GM21737 (cell line): ENCODE measurements around the gene TOR1A.

Experiments
- ATAC-seq: cut with Tn5 transposase; IDR thresholded peaks from one replicate; pipeline ENCODE4 v1.9.1; 2021; ENCODE audit warnings: mild to moderate bottlenecking, moderate library complexity; ENCODE audit not compliant: unreplicated experiment

The TOR1A gene

DNA sequence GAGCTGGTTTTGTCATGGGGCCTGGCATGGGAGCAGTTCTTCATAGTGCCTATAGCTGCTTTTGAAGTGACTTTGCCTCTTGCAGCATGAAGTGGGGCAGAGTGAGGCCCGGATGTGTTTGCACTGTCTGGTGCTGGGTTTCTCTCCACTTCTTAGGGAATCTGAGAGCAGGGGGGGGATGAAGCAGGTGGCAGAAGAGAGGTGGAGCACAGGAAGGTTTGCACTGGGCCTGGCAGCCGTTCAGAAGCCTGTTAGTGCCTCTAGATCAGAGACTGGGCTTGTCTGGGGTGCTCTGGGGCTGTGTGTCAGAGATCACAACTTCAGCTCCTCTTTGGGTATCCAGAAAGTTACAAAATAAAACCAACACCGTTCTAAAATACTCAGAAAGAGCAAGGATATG is 29.7 kb upstream of the TOR1A start:
- no peak for ATAC-seq

DNA sequence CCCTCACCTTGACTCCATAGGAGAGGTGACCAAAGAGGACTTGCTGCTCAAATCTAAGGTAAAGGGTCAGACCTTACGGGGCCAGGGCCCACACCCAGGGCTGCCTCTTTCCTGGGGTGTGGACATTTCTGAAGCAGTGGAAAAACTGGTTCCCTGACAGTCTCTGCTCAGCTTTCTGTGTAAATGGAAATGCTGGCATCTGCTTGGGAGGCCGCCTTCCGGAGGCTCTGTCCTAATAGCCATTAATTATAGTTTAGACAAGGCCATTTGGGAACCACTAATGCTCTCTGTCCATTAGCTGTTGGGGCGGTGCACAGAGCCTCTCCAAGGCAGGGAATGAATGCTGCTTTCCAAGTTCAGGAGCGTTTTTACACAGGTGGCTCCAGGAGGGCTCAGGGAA is 28.6 kb upstream of the TOR1A start:
- ATAC-seq = no peak

DNA sequence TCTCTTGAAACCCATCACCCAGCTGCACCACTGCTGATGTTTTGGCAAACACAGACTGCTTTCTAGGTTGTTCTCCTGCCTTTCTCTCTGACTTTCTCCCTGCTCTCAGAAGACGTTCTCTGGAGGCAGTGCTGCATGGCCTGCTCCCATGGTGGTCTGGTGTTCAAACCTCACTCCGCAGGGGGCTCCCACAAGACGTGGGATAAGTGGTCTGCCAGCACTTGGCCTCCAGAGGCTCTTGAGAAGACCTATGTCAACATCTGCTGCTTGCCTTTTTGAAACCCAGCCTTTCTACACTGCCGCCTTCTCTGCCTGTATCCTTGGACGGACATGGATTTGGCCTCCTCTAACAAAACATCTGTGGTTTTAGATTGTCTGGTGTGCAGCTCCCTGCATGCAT is 27.9 kb upstream of the TOR1A start:
- no peak for ATAC-seq

DNA sequence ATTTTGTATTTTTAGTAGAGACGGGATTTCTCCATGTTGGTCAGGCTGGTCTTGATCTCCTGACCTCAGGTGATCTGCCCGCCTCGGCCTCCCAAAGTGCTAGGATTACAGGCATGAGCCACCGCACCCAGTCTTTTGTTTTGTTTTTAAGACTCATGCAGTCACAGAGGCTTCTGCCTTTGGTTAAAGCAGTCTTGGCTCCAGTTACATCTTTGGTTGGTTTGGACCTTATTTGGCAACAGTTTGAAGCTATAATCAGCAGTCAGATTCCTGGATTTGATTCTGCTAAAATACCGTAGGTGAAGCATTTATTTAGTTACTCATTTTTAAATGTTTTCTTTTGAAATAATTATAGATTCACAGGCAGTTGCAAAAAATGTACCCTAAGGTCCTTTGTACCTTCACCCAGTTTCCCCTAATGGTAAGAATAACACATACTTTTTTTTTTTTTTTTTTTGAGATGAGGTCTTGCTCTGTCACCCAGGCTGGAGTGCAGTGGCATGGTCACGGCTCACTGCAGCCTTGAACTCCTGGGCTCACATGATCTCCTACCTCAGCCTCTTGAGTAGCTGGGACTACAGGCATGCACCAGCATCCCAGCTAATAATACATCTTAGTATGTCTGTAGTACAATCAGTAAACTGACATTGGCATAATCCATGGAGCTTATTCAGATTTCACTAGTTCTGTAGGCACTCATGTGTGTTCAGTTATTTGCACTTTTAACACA is 27.1 kb upstream of the TOR1A start:
- ATAC-seq = no peak

DNA sequence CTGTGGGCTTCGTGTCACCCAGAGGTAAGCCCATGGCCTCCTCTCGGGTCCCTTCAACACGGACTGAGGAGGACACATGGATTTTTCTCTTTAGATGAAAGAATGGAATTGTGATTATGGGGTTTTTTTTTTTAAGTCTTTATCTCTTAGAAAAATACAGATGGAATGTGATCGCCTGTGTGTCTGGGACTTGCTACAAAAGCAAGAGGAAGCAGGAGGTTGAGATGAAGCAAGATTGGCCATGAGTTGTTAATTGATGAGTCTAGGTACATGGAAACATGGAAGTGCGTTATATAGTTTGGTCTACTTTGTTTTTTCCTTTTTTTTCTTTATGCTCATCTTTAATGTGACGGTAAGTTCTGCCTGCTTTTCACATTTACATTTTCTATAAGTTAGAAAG is 26.0 kb upstream of the TOR1A start:
- no peak for ATAC-seq

DNA sequence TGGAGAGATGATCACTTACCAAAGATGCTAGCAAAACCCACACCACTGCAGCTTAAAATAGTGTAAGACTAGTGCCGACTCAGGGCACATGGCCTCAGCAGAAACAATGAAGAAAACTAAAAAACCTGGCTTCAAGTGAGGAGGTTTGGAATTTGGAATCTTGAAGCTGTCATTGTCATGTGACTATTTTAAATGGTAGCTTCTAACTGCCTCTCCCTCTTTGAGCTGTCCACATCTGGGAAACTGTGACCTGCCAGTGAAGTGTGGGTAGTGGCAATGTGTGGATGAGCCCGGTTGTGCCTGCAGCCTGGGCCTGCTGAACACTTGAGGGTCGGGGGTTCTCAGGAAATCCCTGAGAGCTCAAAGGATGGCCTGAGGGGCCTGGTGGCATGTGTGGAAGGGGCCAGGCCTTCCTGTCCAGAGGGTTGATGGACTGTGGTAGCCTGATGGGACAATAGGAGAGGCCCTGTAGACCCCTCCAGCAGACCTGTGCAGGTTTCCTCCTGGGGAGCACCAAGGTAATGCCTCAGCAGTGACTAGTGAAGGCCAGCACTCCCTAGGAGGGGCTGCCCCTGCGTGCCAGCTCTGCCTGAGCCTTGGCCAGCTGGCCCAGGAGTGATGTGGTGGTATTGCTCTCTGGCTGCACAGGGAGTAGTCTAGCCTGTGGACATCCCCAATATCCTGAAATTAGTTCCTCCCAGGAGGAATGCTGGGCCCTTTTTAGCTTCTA is 24.9 kb upstream of the TOR1A start:
- no peak for ATAC-seq

DNA sequence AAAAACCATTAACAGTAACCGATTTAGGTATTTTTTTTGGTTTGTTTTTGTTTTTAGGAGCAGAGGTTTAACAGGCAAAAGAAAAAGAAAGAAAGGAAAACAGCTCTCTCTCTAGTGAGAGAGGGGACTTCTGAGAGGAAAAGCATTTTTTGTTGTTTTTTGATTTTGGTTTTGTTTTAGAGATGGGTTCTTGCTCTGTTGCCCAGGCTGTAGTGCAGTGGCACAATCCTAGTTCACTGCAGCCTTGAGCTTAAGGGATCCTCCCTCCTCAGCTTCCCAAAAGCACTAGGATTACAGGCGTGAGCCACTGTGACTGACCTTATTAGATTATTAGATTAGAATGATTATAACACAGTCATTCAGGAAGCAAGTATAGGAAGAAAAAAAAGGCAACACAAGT is 21.4 kb upstream of the TOR1A start:
- ATAC-seq = no peak

DNA sequence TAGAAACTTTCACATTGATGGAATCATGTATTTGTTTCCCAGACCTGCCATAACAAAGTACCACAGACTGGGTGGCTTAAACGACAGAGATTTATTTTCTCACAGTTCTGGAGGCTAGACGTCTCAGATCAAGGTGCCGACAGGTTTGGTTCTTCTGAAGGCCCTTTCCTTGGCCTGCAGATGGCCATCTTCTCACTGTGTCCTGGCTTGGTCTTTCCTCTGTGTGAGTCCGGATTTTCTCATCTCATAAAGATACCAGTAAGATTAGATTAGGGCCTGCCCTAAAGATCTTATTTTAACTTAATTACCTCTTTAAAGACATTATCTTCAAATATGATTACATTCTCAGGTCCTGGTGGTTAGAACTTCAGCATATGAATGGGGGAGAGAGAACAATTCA is 17.1 kb upstream of the TOR1A start:
- no peak for ATAC-seq

DNA sequence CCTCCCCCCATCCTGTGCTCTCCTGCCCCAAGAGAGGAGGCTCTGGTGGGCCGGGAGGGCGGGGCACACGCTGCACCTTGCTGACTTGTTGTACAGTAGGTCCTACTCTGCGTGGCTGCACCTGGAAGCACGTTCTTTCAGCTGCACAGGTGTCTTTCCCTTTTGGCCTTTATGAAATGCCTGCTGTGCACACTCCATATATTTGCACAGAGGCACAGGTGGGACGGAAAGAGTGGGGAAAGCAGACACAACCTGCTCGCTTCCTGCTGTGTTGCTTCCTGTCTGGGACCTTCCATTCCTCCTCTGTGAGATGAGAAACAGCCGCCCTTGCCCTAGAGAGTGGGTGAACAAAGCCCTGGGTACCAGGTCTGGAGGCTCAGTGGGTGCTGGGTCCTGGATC is 16.1 kb upstream of the TOR1A start:
- ATAC-seq = no peak

DNA sequence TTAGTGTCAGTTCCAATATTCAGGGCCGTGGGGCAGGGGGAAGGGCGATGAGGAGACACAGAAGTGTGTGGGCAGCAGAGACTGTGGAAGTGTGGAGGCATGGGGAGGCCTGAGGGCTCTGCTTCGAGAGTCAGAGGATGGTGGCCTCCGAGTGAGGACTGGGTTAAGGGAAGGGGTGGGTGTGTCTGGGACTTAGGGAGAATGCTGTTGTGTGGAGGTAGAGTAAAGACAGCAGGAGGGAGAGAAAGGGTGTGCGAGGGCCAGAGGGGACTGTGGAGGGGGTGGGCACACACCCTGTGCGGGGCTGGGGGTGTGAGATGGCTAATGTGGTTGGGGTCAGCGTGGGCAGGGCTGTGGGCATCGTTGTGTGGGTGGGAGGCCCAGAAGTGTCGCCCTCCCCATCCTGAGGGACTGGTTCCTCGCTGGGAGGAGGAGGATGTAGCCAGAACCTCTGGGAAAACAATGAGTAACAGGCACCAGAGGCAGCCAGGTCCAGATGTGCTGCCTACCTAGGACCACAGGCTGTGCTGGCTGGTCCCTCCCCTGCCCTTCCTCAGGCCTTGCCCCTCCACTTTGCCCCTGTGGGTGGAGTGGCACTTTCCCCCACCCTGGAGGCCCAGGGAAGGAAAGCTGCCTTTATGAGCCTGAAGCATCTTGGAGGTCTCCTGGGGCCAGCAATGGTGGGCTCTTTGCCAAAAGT is 15.5 kb upstream of the TOR1A start:
- ATAC-seq = no peak

DNA sequence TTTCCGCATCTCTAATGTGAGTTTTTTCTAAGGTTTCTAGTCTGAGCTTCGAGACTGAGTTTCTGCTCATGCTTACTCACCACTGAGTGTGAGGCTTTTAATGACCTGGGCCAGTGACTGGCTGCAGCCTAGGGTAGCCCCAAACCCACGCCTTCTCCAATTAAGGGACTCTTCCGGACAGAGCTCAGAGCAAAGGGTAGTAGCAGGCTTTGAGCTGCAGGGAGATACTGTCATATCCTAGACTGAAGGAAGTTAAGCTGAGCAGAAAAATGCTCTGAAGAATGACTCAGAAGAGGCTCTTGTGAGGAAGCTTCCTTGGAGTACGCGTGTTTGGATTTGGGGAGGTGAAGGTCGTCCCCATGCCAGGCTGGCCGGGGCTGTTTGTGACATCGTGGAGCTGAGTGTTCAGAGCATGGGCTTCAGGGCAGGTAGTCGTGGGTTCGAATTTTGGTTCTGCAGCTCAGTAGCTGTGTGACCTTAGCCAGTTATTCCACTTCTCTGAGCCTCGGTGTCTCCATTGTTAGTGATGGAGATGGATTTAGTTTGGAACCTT is 14.8 kb upstream of the TOR1A start:
- no peak for ATAC-seq

DNA sequence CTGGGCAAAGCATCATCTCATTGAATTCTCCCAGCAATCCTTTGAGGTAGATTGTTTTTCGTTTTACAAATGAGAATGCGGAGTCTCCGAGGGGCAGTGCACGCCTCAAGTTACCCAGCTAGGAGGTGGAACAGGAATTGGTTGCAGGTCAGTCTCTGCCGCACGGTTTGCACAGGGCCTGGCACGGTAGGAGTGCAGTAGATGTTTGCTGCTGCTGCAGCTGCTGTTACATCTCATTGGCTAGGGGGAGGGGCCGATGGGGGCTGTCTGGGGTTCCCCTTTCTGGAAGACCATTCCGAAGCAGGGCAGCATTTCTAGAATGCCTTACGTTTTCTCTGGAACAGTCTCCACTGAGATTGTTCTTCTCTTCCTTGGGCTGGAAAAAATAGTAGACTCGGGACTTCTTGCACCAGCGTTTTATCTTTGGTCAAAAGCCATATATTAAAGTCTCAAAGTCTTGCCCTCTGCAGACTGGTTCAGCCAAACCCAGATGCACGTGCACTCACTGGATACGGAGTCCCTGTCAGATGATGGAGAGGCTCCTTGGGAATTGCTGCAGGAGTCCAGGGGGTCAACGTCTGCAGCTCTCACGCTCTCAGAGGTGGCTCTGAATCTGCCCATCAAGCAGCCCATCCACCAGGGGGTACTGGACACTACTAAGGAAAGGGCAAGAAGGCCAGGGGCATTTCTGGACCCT is 12.5 kb upstream of the TOR1A start:
- no peak for ATAC-seq

DNA sequence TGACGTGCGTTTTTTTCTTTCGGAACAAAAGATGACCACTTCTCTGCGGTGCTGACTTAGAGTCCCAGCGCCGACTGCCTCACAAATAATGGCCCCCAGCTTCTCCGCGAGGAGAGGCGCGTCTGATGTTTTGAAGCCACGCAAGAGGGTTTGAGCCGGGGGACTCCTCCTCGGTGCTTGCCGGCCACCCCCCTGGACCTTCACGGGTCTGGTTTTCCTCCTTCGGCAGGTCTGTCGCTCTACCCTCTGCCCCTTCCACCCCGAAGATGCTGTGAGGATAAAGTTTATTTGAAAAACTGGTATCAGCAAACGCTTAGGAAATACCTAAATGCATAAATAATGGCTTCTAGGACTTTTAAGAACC is 11.9 kb upstream of the TOR1A start:
- ATAC-seq = no peak

DNA sequence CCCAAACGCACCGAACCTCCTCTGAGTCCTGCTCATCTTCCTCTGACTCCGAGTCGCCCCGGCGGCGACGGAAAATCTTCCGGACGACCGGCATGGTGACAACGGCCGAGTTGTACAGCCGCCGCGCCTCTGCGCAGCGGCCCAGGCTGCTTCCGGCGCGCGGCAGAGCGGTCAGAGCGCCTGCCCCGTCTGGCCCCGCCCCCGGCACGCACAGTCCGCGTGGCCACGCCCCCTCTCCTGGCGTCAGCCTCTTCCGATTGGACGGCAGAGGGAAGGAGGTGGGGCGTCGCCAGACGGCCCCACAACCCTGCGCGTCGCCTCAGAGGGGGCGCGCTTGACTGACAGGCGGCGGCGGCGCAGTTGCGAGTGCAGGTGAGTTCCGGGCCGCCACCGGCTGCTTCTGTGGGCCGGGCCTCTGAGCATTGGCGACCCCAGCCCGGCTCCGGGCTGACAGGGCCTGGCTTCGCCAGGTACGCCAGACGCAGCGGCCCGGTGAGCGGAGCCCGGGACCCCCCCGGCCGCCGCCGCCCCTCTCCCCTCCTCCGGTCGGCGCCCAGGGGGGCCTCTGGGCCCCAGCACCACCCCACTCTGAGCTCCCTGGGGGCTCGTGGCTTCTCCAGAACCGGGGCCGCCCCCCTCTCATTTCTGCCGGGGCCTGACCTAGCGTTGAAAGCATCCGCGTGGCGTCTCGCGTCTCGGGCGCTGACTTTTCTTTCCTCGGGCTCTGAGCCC is 11.4 kb upstream of the TOR1A start, which contains the start of the genes C9orf78 and USP20:
Gene C9orf78 (minus strand): TSS at position 148 of the 732 bp plus-strand sequence. CDS start 54 bp downstream, at position 94.
Gene USP20 (plus strand): TSS at position 331 of the 732 bp plus-strand sequence. CDS start 17,098 bp downstream, outside the sequence.
- ATAC-seq = peak; percentile 92

DNA sequence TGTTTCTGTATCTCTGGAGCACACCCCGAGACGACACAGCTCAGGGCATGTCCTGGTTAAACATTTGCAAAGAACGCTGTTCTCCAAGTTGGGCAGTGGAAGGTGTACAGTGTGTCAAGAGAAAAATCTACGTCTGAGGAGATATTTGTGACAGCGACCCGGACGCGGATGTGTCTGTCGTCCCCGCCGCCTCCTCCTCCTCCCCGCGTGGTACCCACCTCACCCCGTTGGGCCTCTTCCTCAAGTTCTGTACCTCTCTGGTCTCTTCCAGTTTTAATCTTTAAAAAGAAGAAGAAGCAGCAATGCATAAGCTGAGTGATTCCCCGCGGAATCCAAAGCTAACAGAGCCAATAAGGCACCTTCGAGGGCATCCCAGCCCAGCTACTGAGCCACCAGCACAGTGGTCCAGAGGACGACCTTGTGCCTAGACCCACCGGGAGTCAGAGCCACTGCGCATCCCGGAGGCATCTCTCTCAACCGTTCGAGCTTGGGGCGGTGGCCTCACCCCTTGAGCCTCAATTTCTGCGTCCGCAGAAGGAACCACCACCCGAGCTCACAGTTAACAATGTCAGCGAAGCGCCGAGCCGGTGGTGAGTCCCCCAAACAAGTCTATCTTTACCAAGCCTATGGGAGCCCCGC is 10.7 kb upstream of the TOR1A start:
- ATAC-seq = peak; percentile 11

DNA sequence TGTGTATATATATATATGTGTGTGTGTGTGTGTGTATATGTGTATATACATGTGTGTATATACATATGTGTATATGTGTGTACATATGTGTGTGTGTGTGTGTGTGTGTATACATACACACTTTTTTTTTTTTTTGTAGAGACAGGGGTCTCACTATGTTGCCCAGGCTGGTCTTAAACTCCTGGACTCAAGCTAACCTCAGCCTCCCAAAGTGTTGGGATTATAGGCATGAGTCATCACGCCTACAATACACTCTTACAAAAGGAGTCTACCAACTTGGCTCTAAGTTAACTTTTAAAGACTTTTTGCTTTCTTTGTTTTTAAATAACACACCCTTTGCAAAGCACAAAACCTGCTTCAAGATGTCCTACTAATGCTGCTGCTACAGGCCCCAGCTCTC is 9.0 kb upstream of the TOR1A start:
- ATAC-seq = no peak

DNA sequence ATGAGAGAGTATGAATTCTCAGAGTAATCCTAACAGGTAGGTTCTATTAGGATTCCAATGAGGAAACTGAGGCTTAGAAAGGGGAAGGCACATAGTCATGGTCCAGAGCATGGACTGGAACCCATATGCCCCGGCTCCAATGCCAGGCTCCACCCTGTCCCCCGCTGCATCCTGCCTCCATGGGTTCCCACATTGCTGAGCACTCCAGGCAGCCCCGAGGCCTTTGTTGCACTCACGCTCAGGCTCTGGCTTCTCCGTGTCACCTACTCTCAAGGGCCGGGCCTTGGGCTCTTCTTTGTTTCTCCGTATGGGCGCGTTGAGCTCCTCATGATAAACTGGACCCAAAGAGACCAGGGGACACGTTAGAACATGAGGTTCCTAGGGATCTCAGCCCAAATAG is 5.0 kb upstream of the TOR1A start:
- no peak for ATAC-seq

DNA sequence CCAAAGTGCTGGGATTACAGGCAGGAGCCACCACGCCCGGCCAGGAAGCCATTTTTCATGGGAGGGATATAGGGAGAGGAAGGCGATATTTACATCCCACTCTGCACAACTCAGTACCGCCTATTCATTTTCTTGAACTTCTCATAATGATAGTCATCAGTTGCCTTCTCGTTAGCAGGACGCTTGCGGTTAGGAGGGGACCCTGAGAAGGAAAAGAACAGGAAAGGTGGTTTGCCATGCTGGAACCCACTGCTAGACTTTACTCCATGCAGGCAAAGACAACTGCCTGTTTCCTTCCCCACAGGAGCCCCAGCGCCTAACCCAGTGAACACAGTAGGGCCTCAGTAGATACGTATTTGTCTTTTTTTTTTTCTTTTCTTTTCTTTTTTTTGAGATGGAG is 4.1 kb upstream of the TOR1A start:
- no peak for ATAC-seq

DNA sequence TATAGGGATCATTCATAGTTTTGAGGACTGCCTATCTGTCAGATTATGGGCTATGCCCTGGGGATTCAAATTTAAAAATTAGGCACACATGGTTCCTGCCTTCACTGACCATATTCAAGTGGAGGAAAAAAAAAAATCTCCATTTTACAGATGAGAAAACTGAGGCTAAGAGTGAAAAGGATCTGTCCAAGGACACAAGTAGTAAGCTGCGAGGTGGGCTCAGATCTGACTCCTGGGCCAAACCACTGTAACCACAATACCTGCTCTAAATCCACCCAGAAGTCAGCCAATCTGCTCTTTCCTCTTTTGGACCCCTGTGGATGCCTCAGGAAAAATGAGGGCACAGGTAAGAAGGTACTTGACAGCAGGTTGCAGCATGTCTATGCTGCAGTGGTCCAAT is 2.8 kb upstream of the TOR1A start:
- ATAC-seq = no peak

DNA sequence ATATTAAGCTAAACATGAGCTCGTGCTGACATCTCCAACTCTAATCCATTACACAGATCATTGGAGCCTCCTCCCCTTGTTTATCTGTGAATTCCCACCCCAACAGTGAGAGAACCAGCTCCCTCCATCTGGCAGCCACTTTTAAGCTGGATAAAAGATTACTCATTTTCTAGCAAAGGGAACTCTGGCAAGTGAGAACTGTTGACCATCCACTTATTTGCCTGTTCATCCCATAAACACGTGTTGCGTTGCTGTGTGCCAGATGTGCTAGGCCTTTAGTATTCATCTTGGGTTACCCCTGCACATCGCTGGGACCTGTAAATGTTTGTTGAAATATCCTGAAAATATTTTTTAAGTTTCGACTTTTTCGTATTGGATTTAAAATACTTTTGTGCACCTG is 2.4 kb upstream of the TOR1A start:
- ATAC-seq = no peak
